ENCODE data around the gene ZNF496.

The ZNF496 gene

DNA sequence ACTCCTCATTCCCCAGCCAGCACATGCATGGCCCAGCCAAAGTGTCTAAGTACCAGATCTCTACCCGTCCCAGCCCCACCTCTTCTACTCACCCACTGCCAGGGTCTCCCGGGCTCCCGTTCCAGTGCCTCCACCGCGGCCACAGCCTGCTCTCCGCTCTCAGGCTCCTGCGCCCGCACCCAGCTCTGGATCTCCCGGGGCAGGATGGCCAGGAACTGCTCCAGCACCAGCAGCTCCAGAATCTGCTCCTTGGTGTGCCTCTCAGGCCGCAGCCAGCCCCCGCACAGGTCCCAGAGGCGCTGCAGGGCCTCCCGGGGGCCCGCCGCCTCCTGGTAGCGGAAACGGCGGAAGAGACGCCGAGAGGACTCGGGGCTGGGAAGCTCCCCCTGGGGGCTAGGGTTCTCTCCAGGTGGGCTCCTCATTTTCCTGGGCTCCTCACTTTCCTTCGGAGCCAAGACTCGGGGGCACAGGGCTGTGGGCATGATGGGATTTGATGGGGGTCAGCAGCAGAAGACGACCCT is 2.5 kb downstream of the ZNF496 start (continued):
- TF ChIP-seq, protein P1, sequence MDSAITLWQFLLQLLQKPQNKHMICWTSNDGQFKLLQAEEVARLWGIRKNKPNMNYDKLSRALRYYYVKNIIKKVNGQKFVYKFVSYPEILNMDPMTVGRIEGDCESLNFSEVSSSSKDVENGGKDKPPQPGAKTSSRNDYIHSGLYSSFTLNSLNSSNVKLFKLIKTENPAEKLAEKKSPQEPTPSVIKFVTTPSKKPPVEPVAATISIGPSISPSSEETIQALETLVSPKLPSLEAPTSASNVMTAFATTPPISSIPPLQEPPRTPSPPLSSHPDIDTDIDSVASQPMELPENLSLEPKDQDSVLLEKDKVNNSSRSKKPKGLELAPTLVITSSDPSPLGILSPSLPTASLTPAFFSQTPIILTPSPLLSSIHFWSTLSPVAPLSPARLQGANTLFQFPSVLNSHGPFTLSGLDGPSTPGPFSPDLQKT (IDR thresholded peaks at IDR 0.05; ENCODE audit: borderline replicate concordance, low read depth, low read length), result no peak
- no peak for TF ChIP-seq EGR2 (tag by site-specific recombination; IDR thresholded peaks at IDR 0.05; ENCODE audit: low read depth)

DNA sequence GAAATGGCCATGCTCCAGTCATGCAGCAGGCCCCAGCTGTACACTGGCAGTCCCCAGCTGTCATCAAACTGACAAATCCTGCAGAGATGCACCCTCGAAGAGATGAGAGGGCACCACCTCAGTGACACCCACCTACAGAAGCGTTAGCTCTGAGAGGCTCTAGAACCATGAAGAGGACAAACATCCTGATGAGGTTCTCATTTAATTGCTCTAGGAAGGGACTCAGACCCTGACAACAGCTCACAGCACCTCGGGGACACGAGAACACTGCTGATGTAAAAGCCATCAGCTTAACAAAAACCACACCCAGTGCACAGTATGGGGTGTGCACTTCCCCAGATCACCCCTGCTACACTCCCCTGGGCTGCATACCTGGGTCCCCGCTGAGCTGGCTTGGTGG is 3.4 kb downstream of the ZNF496 start:
- CTCF ChIA-PET, result interaction anchor here (0.7 kb wide), 1 partner anchor 62 kb away, joined by 3 read pairs; no protein-coding TSS in a partner anchor
- H3K27ac ChIP-seq (ENCODE audit: extremely low read depth, low read depth, low read length), result no peak overlapping the region
- H3K4me1 ChIP-seq (ENCODE audit: control insufficient read depth, insufficient read depth, low read length), result no peaks in the 10 kb centered on the region
- H3K36me3 ChIP-seq (ENCODE audit: control insufficient read depth in 2 of 2, insufficient read depth in 1 of 2, low read length in 2 of 2), result peaks cover 0 to 61% of the 10 kb centered on the region in 2 experiments; a peak in 1 of 3 replicates
- POLR2A ChIA-PET, result no interaction called here
- no peaks in the 10 kb centered on the region for H3K9me3 ChIP-seq (ENCODE audit: control insufficient read depth, insufficient read depth, low read depth, low read length)
- H3K4me3 ChIP-seq (ENCODE audit: low read depth, low read length), result no peak overlapping the region
- TF ChIP-seq, protein P2, sequence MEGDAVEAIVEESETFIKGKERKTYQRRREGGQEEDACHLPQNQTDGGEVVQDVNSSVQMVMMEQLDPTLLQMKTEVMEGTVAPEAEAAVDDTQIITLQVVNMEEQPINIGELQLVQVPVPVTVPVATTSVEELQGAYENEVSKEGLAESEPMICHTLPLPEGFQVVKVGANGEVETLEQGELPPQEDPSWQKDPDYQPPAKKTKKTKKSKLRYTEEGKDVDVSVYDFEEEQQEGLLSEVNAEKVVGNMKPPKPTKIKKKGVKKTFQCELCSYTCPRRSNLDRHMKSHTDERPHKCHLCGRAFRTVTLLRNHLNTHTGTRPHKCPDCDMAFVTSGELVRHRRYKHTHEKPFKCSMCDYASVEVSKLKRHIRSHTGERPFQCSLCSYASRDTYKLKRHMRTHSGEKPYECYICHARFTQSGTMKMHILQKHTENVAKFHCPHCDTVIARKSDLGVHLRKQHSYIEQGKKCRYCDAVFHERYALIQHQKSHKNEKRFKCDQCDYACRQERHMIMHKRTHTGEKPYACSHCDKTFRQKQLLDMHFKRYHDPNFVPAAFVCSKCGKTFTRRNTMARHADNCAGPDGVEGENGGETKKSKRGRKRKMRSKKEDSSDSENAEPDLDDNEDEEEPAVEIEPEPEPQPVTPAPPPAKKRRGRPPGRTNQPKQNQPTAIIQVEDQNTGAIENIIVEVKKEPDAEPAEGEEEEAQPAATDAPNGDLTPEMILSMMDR (tag by site-specific recombination; IDR thresholded peaks at IDR 0.05), result no peak
- TF ChIP-seq ZNF660 (tag by site-specific recombination; IDR thresholded peaks at IDR 0.05) (no peak), GLIS2 (tag by site-specific recombination; IDR thresholded peaks at IDR 0.05) (no peak), ZNF600 (tag by site-specific recombination; IDR thresholded peaks at IDR 0.05) (no peak), ZNF121 (tag by site-specific recombination; IDR thresholded peaks at IDR 0.05) (no peak), ZNF335 (tag by site-specific recombination; conservative IDR thresholded peaks at IDR 0.05) (no peak), PRDM1 (tag by site-specific recombination; IDR thresholded peaks at IDR 0.05) (no peak), ZNF354C (tag by site-specific recombination; IDR thresholded peaks at IDR 0.05; ENCODE audit: borderline replicate concordance, low read depth) (no peak), ZBTB48 (tag by site-specific recombination; IDR thresholded peaks at IDR 0.05) (no peak), SCRT2 (tag by site-specific recombination; IDR thresholded peaks at IDR 0.05) (no peak), KLF16 (tag by site-specific recombination; IDR thresholded peaks at IDR 0.05) (no peak)

DNA sequence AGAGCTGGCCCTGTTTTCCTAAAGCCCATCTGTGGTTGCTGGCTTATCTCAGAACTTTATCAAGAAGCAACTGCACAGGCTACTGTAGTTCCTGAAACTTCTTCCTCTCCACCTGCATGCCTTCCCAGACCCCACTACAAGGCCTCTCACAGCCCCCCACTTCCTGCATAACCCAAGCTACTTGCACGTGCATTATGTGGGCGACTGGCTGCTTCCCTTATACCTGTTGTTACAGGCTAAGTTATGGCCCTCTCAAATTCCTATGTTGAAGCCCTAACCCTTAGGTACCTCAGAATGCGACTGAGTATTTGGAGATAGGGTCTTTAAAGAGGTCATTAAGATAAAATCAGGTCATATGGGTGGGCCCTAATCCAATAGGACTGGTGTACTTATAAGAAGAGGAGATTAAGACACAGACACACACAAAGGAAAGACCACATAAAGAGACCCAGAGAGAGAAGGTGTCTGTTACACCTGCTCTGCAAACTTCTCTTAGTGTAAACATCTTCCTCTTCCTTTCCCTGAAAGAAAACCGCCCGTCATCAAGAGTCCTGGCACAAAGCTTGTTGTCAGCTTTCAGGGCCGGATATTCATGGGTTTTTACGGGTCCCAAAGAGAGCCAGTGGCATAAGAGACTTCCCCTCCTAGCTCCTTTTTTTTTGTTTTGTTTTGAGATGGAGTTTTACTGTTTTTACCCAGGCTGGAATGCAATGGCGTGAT is 5.1 kb downstream of the ZNF496 start:
- Histone ChIP-seq H3K36me3 (ENCODE audit: control insufficient read depth in 2 of 2, insufficient read depth in 1 of 2, low read length in 2 of 2) (peaks cover 0 to 74% of the 10 kb centered on the region in 2 experiments; a peak in 2 of 3 replicates), H3K4me3 (ENCODE audit: low read depth, low read length) (no peak overlapping the region), H3K27ac (ENCODE audit: extremely low read depth, low read depth, low read length) (no peak overlapping the region), H3K4me1 (ENCODE audit: control insufficient read depth, insufficient read depth, low read length) (no peaks in the 10 kb centered on the region), H3K9me3 (ENCODE audit: control insufficient read depth, insufficient read depth, low read depth, low read length) (no peaks in the 10 kb centered on the region)
- TF ChIP-seq, protein P3, sequence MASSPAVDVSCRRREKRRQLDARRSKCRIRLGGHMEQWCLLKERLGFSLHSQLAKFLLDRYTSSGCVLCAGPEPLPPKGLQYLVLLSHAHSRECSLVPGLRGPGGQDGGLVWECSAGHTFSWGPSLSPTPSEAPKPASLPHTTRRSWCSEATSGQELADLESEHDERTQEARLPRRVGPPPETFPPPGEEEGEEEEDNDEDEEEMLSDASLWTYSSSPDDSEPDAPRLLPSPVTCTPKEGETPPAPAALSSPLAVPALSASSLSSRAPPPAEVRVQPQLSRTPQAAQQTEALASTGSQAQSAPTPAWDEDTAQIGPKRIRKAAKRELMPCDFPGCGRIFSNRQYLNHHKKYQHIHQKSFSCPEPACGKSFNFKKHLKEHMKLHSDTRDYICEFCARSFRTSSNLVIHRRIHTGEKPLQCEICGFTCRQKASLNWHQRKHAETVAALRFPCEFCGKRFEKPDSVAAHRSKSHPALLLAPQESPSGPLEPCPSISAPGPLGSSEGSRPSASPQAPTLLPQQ (tag by site-specific recombination; IDR thresholded peaks at IDR 0.05), result no peak
- TF ChIP-seq SP3 (tag by site-specific recombination; IDR thresholded peaks at IDR 0.05), result no peak
- no peak for TF ChIP-seq EGR2 (tag by site-specific recombination; IDR thresholded peaks at IDR 0.05; ENCODE audit: low read depth)
- no peak for TF ChIP-seq ZNF785 (tag by site-specific recombination; IDR thresholded peaks at IDR 0.05)
- CTCF ChIA-PET, result interaction anchor here (0.6 to 0.7 kb wide), 2 partner anchors 158 to 355 kb away, joined by 3 to 5 read pairs; no protein-coding TSS in a partner anchor
- POLR2A ChIA-PET, result no interaction called here
